Nephron (organoid): ENCODE data around the gene ATCAY.

ENCODE experiments used
- H3K27ac Mint-ChIP-seq, 3 experiments: 2 replicates each; pipeline ENCODE4 v1.8.0; 2020; ENCODE audit warnings: mixed read lengths in 3 of 3, mild to moderate bottlenecking in 2 of 3, moderate library complexity in 1 of 3
- H3K27me3 Mint-ChIP-seq: 2 replicates; pipeline ENCODE4 v1.8.0; 2021; ENCODE audit warnings: low read depth, mild to moderate bottlenecking, moderate library complexity, mixed read lengths
- H3K36me3 Mint-ChIP-seq: 2 replicates; pipeline ENCODE4 v1.8.0; 2020; ENCODE audit warnings: low read depth, mixed read lengths
- H3K4me1 Mint-ChIP-seq: 2 replicates; pipeline ENCODE4 v1.8.0; 2020; ENCODE audit warnings: mixed read lengths
- H3K4me3 Mint-ChIP-seq, 3 experiments: 2 replicates each; pipeline ENCODE4 v1.8.0; 2020; ENCODE audit warnings: mild to moderate bottlenecking in 3 of 3, mixed read lengths in 3 of 3, moderate library complexity in 2 of 3
- H3K9me3 Mint-ChIP-seq: 2 replicates; pipeline ENCODE4 v1.8.0; 2020; ENCODE audit warnings: mixed read lengths
- TF ChIP-seq, protein P1 (sequence below), 3 experiments: fragments of 200-600 bp; sonication (generic); IDR thresholded peaks; one replicate each; pipeline ENCODE4 v1.5.0; 2021; ENCODE audit warnings: antibody characterized with exemption in 3 of 3; ENCODE audit not compliant: unreplicated experiment in 3 of 3

The ATCAY gene

GRCh38 chr19:3968556-3969434 is 88.3 kb downstream of the ATCAY start:
- TF ChIP-seq, protein P1, sequence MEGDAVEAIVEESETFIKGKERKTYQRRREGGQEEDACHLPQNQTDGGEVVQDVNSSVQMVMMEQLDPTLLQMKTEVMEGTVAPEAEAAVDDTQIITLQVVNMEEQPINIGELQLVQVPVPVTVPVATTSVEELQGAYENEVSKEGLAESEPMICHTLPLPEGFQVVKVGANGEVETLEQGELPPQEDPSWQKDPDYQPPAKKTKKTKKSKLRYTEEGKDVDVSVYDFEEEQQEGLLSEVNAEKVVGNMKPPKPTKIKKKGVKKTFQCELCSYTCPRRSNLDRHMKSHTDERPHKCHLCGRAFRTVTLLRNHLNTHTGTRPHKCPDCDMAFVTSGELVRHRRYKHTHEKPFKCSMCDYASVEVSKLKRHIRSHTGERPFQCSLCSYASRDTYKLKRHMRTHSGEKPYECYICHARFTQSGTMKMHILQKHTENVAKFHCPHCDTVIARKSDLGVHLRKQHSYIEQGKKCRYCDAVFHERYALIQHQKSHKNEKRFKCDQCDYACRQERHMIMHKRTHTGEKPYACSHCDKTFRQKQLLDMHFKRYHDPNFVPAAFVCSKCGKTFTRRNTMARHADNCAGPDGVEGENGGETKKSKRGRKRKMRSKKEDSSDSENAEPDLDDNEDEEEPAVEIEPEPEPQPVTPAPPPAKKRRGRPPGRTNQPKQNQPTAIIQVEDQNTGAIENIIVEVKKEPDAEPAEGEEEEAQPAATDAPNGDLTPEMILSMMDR (IDR thresholded peaks at IDR 0.05; ENCODE audit: unreplicated experiment in 3 of 3) = no peak
- H3K4me1 Mint-ChIP-seq = peaks cover 30% of the 10 kb centered on the region
- peaks cover 33% of the 10 kb centered on the region for H3K36me3 Mint-ChIP-seq
- peak overlapping the region; percentile 89 to 98 (median 92) for H3K4me3 Mint-ChIP-seq
- peak overlapping the region; percentile 78 to 91 (median 91) for H3K27ac Mint-ChIP-seq
- H3K9me3 Mint-ChIP-seq = no peaks in the 10 kb centered on the region
- H3K27me3 Mint-ChIP-seq = no peaks in the 10 kb centered on the region

DNA sequence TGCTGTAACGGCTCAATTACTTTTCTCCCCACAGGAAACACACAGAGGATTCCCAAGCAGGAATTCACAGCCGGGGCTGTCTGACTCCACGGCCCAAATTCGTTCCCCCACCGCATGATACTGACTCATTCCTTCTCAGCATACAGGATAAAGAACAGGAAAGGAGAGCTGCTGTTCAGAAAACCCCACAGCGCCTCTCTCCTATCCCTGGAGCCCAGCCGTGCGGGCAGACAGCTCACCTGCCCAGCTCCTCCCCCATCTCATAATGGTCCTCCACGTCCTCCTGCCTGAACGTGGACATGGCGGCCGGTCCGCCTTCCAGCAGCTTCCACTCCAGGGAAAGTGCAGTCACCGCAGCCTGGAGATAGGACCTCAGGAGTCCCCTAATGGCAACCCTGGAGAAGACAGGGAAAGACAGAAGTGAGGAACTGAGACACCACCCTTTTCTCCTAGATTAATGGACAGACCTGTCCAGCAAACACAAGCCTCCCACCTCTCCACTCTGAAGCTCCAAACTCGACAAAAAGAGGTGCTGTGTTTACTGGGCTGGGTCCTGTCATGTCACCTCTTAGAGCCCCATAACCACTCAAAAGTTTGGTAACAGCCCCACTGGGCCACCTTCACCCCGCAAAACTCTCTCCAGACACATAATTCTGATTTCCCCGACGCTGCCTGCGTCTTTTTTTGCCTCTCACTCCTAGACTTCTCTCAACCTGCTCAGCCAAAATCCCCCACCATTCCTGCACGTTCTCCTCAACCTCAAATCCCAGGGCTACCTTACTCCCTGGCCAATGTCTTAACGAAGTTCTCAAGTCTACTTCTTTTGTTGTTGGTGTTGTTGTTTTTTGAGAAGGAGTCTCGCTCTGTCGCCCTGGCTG is 89.2 kb downstream of the ATCAY start:
- H3K27me3 Mint-ChIP-seq = no peaks in the 10 kb centered on the region
- TF ChIP-seq, protein P1 (IDR thresholded peaks at IDR 0.05; ENCODE audit: unreplicated experiment in 3 of 3) = no peak
- H3K4me1 Mint-ChIP-seq = peaks cover 30% of the 10 kb centered on the region
- peaks cover 30% of the 10 kb centered on the region for H3K36me3 Mint-ChIP-seq
- H3K27ac Mint-ChIP-seq = peak overlapping the region; percentile 78 to 91 (median 91)
- H3K9me3 Mint-ChIP-seq = no peaks in the 10 kb centered on the region
- H3K4me3 Mint-ChIP-seq = peak overlapping the region; percentile 89 to 98 (median 92)

DNA sequence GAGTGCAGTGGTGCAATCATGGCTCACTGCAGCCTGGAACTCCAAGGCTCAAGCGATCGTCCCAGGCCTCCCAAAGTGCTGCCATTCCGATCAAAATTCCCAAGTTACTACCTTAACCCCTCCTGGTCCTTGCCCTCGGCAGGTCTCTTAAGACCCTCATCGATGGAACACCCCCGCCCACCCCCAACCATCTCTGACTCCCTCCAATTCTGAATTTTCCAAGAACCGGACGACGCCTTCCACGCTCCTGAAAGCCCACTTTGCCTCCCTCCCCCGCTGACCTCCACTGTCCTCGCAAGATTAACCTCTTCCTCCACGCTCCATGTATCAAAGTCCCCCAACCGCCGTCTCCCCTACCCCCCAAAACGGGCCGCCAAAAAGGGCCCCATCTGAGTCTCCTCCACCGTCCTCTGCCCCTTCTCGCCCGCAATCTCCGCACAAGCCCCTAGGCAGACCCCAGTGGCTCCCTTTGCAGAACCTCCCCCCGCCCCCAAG is 89.9 kb downstream of the ATCAY start:
- Mint-ChIP-seq H3K4me3 (peak overlapping the region; percentile 89 to 98 (median 92)), H3K36me3 (peaks cover 24% of the 10 kb centered on the region)

DNA sequence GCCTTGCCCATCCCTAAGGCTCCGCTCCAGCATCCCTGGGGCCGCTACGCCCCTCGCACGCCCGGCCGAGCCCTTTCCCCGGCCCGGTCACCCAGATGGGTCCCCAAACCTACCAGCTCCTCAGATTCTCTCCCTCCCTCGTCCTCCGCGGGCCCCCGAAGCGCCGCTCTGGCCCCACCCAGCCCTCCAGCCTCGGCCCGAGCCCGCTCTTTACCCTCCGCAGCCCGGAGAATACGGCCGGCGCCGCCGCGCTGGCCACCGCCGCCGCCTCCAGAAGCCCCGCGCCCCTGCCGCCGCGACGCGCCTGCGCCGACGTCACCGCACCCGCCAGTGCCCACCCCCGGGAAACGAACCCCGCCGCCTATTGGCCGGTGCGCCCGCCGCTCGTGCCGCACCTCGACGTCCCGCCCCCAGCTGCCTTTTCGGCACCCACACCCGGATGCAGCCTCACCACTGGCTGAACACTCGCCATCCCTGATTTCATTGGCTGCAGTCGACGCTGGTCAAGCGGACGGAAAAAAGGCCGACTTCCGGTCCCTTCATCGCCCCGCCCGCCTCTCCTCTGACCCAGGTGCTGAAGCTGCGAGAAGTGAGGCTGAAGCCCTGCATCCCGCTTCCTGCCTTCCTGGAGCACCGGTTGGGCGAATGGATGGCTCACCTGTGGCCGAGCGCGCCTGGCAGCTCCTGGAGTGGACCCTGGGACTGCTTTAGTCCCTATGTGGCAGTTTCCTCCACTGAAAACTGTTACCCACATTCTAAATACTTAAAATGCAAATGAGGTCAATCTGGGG is 90.5 kb downstream of the ATCAY start, which contains the start of gene DAPK3:
TSS of gene DAPK3 (minus strand) at position 292 of the 791 bp plus-strand sequence. CDS start 1,364 bp downstream, outside the sequence.
- peaks cover 30% of the 10 kb centered on the region for H3K4me1 Mint-ChIP-seq
- H3K27ac Mint-ChIP-seq = peak within 1 kb of the TSS; percentile 78 to 94 (median 91)
- peak within 1 kb of the TSS; percentile 89 to 98 (median 92) for H3K4me3 Mint-ChIP-seq
- peaks cover 26% of the 10 kb centered on the region for H3K36me3 Mint-ChIP-seq
- TF ChIP-seq, protein P1 (IDR thresholded peaks at IDR 0.05; ENCODE audit: unreplicated experiment in 3 of 3) = no peak
- no peaks in the 10 kb centered on the region for H3K9me3 Mint-ChIP-seq
- H3K27me3 Mint-ChIP-seq = no peaks in the 10 kb centered on the region

More for the DNA sequence above, 89.9 kb downstream of the ATCAY start:
- Mint-ChIP-seq H3K4me1 (peaks cover 30% of the 10 kb centered on the region), H3K9me3 (no peaks in the 10 kb centered on the region), H3K27me3 (no peaks in the 10 kb centered on the region), H3K27ac (peak overlapping the region; percentile 78 to 91 (median 91))
- TF ChIP-seq, protein P1 (IDR thresholded peaks at IDR 0.05; ENCODE audit: unreplicated experiment in 3 of 3) = no peak

DNA sequence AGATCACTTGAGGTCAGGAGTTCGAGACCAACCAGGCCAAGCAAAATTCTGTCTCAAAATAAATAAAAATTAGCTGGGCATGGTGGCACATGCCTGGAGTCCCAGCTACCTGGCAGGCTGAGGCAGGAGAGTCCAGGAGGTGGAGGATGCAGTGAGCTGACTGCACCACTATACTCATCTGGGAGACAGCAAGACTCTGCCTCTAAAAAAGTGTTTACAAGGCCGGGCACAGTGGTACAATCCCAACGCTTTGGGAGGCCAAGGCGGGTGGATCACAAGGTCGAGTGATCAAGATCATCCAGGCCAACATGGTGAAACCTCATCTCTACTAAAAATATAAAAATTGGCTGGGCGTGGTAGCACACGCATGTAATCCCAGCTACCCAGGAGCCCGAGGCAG is 94.7 kb downstream of the ATCAY start:
- H3K27ac Mint-ChIP-seq = no peak overlapping the region
- TF ChIP-seq, protein P1 (IDR thresholded peaks at IDR 0.05; ENCODE audit: unreplicated experiment in 3 of 3) = no peak
- H3K4me3 Mint-ChIP-seq = no peak overlapping the region
- no peaks in the 10 kb centered on the region for H3K27me3 Mint-ChIP-seq
- H3K36me3 Mint-ChIP-seq = peaks cover 39% of the 10 kb centered on the region
- H3K9me3 Mint-ChIP-seq = no peaks in the 10 kb centered on the region
- H3K4me1 Mint-ChIP-seq = peaks cover 4% of the 10 kb centered on the region
